ENCODE results near the gene RIMBP2. TPM values are rescaled to one million over a fixed set of nuclear protein-coding genes. Genes with fewer than 3 reads are reported as not detected.

The RIMBP2 gene
- total RNA-seq, 1 experiment from 2014 or later: 0.95 TPM

DNA sequence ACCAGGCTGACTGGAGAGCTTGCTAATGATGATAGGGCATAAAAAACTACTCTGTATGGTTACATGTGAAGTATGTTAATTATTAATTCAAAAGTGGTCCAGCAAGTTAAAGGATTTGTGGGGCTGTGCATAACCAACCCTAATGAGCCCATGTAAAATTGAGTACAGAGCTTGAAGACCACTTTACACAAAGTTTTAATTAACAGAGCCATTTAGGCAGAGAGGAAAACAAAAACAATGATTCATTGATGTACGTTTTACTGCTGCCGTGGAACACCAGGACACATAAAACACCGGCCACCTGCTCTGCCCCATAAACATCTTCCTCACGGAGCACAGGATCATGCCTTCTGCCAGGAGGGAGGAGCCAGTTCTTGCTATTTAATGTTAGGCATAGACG, 83.5 kb downstream of the RIMBP2 start:
- Histone ChIP-seq H3K27ac (ENCODE audit: low read depth, low read length, poor library complexity, severe bottlenecking) (no peak overlapping the region), H3K36me3 (ENCODE audit: insufficient read depth, low read length, poor library complexity, severe bottlenecking) (no peaks in the 10 kb centered on the region), H3K4me3 (ENCODE audit: low read depth, low read length, poor library complexity, severe bottlenecking) (no peak overlapping the region), H3K9me3 (ENCODE audit: low read depth, low read length, poor library complexity, severe bottlenecking) (no peaks in the 10 kb centered on the region), H3K27me3 (replicated peaks; ENCODE audit: insufficient read depth, low read depth, low read length, poor library complexity) (peaks cover 29% of the 10 kb centered on the region), H3K4me1 (ENCODE audit: insufficient read depth, low read length, poor library complexity, severe bottlenecking) (no peaks in the 10 kb centered on the region)
- POLR2A ChIA-PET (ENCODE audit: low non-redundant PET): no interaction called here
- no TSS peak for BruUV-seq (replicated peaks)
- DNase-seq (ENCODE audit: low spot score): no peak
- TF ChIP-seq, protein P1, sequence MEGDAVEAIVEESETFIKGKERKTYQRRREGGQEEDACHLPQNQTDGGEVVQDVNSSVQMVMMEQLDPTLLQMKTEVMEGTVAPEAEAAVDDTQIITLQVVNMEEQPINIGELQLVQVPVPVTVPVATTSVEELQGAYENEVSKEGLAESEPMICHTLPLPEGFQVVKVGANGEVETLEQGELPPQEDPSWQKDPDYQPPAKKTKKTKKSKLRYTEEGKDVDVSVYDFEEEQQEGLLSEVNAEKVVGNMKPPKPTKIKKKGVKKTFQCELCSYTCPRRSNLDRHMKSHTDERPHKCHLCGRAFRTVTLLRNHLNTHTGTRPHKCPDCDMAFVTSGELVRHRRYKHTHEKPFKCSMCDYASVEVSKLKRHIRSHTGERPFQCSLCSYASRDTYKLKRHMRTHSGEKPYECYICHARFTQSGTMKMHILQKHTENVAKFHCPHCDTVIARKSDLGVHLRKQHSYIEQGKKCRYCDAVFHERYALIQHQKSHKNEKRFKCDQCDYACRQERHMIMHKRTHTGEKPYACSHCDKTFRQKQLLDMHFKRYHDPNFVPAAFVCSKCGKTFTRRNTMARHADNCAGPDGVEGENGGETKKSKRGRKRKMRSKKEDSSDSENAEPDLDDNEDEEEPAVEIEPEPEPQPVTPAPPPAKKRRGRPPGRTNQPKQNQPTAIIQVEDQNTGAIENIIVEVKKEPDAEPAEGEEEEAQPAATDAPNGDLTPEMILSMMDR (conservative IDR thresholded peaks at IDR 0.05; ENCODE audit: low read depth, low read length): no peak
- CTCF ChIA-PET: no interaction called here
- intact Hi-C loops (cut with micrococcal nuclease; ENCODE audit: unreplicated experiment): no loop called here

DNA sequence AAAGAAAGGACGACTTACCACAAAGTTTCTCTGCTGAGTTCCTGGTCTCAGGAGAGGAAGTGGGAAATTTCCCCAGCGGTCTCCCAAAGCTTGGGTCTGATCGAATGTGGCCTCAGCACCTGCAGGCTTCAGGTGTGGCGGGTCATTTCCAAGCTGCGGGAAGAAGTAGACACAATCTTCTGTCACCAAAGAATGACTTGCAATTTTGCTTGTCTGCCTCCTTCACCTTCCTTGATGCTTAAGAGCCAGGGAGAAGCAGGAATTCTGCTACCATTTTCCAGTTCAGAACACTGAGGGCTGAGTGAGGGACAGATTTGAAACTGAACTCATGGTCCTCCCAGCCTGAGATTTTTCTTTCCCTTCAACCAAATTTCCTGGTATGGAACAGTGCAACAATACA, 87.8 kb downstream of the RIMBP2 start:
- ChIA-PET POLR2A (ENCODE audit: low non-redundant PET) (no interaction called here), CTCF (no interaction called here)
- BruUV-seq (replicated peaks): no TSS peak
- H3K27ac ChIP-seq (ENCODE audit: low read depth, low read length, poor library complexity, severe bottlenecking): no peak overlapping the region
- no peaks in the 10 kb centered on the region for H3K9me3 ChIP-seq (ENCODE audit: low read depth, low read length, poor library complexity, severe bottlenecking)
- no peak for DNase-seq (ENCODE audit: low spot score)
- intact Hi-C loops (cut with micrococcal nuclease; ENCODE audit: unreplicated experiment): no loop called here
- H3K27me3 ChIP-seq (replicated peaks; ENCODE audit: insufficient read depth, low read depth, low read length, poor library complexity): peaks cover 14% of the 10 kb centered on the region
- no peaks in the 10 kb centered on the region for H3K36me3 ChIP-seq (ENCODE audit: insufficient read depth, low read length, poor library complexity, severe bottlenecking)
- TF ChIP-seq, protein P1 (conservative IDR thresholded peaks at IDR 0.05; ENCODE audit: low read depth, low read length): no peak
- TF ChIP-seq EZH2 (IDR thresholded peaks at IDR 0.05; ENCODE audit: borderline replicate concordance, low read depth, low read length, poor library complexity, severe bottlenecking): no peak
- H3K4me1 ChIP-seq (ENCODE audit: insufficient read depth, low read length, poor library complexity, severe bottlenecking): no peaks in the 10 kb centered on the region
- no peak overlapping the region for H3K4me3 ChIP-seq (ENCODE audit: low read depth, low read length, poor library complexity, severe bottlenecking)

DNA sequence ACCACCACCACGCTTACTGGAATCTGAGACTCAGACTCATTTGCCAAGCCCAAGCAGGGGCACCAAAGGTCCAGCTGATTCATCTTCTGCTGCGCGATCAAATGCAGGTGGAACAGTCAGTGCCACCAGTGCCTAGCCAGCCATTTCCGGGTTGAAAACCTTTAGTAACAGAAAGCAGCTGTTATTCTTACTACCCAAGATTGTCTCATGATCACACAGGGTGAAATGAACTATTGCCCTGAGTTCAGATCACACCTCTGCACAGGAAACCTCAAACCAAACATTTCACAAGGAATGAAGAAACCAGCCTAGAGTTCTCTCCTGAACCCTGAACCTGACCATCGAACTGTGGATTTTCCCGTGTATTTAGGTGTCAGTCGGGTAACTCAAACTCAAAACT, 88.9 kb downstream of the RIMBP2 start:
- ChIA-PET CTCF (no interaction called here), POLR2A (ENCODE audit: low non-redundant PET) (no interaction called here)
- H3K27ac ChIP-seq (ENCODE audit: low read depth, low read length, poor library complexity, severe bottlenecking): no peak overlapping the region
- no peak for DNase-seq (ENCODE audit: low spot score)
- peaks cover 13% of the 10 kb centered on the region for H3K27me3 ChIP-seq (replicated peaks; ENCODE audit: insufficient read depth, low read depth, low read length, poor library complexity)
- no peak for TF ChIP-seq EZH2 (IDR thresholded peaks at IDR 0.05; ENCODE audit: borderline replicate concordance, low read depth, low read length, poor library complexity, severe bottlenecking)
- TF ChIP-seq, protein P1 (conservative IDR thresholded peaks at IDR 0.05; ENCODE audit: low read depth, low read length): no peak
- no TSS peak for BruUV-seq (replicated peaks)
- H3K4me1 ChIP-seq (ENCODE audit: insufficient read depth, low read length, poor library complexity, severe bottlenecking): no peaks in the 10 kb centered on the region
- H3K36me3 ChIP-seq (ENCODE audit: insufficient read depth, low read length, poor library complexity, severe bottlenecking): no peaks in the 10 kb centered on the region
- intact Hi-C loops (cut with micrococcal nuclease; ENCODE audit: unreplicated experiment): no loop called here
- H3K4me3 ChIP-seq (ENCODE audit: low read depth, low read length, poor library complexity, severe bottlenecking): no peak overlapping the region
- no peaks in the 10 kb centered on the region for H3K9me3 ChIP-seq (ENCODE audit: low read depth, low read length, poor library complexity, severe bottlenecking)
